IPS-20b (cell line): ENCODE measurements around the gene LRFN4.
A peak's percentile ranks its signal among the peaks of the same experiment; 100 is the strongest.

Source experiments
- H3K27ac ChIP-seq: one replicate; pipeline ENCODE4 v1.5.1; 2013; ENCODE audit warnings: low read length
- H3K27me3 ChIP-seq: 2 replicates; pipeline ENCODE4 v1.6.1; 2013; ENCODE audit warnings: mild to moderate bottlenecking, low read length, inconsistent platforms; ENCODE audit not compliant: insufficient read depth
- H3K36me3 ChIP-seq: 2 replicates; pipeline ENCODE4 v1.6.1; 2013; ENCODE audit warnings: low read depth, mild to moderate bottlenecking, inconsistent platforms, low read length, moderate library complexity; ENCODE audit not compliant: insufficient read depth
- H3K4me1 ChIP-seq: 2 replicates; pipeline ENCODE4 v1.6.1; 2013; ENCODE audit warnings: mild to moderate bottlenecking, control low read depth, inconsistent platforms, low read length, moderate library complexity; ENCODE audit not compliant: insufficient read depth
- H3K4me3 ChIP-seq: 2 replicates; pipeline ENCODE4 v1.5.1; 2013; ENCODE audit warnings: mild to moderate bottlenecking, low read length, inconsistent platforms
- H3K9ac ChIP-seq: 2 replicates; pipeline ENCODE4 v1.6.1; 2013; ENCODE audit warnings: low read depth, mild to moderate bottlenecking, inconsistent platforms, low read length, moderate library complexity
- H3K9me3 ChIP-seq: 2 replicates; pipeline ENCODE4 v1.6.1; 2013; ENCODE audit warnings: mild to moderate bottlenecking, low read depth, low read length, inconsistent platforms; ENCODE audit not compliant: insufficient read depth

The LRFN4 gene

DNA sequence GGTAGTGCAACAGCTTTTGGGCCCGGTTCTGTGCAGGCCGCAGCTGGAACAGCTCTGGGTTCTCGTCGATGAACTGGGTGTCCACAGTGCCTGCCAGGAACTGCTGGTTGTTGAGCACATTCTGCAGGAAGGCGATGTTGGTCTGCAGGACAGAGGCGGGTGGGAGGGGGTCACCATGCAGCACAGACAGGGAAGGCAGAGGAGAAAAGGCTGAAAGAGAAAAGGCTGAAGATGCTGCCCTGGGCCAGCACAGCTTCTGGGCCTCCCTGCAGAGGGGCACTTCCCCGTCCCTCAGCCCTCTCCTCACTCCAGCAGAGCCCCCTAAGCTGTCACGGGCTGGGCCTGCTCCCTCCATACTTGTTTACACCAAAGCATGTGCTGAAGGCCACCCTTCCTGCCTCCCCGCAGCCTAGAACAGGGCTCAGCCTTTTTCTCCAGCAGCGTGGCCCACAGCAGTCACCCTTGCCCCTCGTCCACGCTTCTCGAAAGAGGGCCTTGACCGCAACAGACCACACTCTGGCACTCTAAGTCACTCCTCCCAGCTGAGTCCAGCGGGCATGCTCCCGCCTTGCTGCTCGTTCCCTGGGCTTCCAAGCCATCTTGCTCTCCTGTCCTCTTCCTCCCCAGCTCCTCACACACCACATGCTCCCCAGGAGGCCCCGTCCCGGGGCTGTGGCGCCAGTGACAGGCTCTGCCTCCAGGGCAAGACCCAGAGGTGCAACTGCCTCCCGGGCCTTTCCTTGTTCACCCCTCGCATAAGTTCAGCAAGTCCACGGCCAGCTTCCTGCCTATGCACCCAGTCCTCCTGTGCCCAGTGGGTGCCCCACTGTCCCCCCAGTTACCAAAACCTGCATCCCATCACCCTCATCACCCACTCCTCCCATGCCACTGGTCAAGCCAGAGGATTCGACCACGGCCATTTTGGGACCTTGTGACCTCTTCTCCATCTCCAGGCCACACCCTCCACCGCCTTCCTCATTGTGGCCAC, 3.3 kb upstream of the LRFN4 start:
- peaks cover 8% of the 10 kb centered on the region; the same call in 1 of the 2 replicates for H3K4me1 ChIP-seq
- no peak overlapping the region for H3K4me3 ChIP-seq
- H3K27me3 ChIP-seq = no peaks in the 10 kb centered on the region
- no peak overlapping the region for H3K27ac ChIP-seq
- no peak overlapping the region for H3K9ac ChIP-seq
- H3K36me3 ChIP-seq = 0 out of 2 replicates have a peak, but pooled peaks cover 5% of the 10 kb centered on the region
- no peaks in the 10 kb centered on the region for H3K9me3 ChIP-seq

DNA sequence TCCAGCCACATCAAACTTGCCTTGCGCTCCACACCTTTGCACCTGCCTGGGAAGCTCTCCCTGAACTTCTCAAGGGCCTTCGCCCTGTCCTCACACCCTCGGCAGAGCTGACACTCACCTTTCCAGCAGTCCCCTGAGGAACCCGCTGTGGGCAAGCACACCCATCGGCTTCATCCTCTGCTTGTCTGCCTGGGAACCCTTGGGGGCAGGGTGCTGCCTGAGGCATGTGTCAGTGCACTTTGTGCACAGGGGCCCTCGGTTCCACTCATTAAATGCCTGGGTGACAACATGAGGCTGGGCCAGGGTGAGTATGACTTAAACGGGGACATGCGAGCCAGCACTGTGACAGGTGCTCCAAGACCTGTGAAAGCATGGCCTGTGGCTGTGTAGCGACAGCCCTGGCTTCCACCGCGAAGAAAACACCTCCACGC, 2.6 kb upstream of the LRFN4 start:
- H3K9ac ChIP-seq = no peak overlapping the region
- H3K4me3 ChIP-seq = no peak overlapping the region
- peaks cover 5% of the 10 kb centered on the region; the same call in 1 of the 2 replicates for H3K36me3 ChIP-seq
- no peaks in the 10 kb centered on the region for H3K27me3 ChIP-seq
- H3K9me3 ChIP-seq = no peaks in the 10 kb centered on the region
- no peak overlapping the region for H3K27ac ChIP-seq
- H3K4me1 ChIP-seq = peaks cover 8% of the 10 kb centered on the region; the same call in 1 of the 2 replicates

DNA sequence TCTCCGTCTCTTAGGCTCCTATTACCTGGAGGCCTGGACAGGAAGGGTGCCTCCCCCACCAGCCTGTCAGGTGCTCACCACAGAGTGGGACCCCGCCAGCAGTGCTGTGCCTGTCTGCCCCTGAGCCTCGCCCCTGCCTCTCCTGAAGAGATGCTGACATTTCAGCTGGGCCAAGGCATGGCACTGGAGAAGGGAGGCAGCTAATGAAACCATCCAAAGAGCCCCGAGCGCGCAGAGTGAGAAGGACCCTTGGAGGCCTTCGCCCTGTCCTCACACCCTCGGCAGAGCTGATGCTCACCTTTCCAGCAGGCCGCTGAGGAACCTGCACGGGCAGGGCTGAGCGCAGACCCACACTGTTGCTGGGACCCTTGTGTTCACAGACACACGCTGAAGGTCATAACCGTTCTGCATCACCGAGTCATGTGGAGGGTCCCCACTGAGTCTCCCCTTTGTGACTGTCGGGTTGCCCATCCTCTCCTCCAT, 2.1 kb upstream of the LRFN4 start:
- Histone ChIP-seq H3K4me1 (peaks cover 8% of the 10 kb centered on the region; the same call in 1 of the 2 replicates), H3K27ac (peak overlapping the region; percentile 89), H3K9ac (no peak overlapping the region; the same call in 1 of the 2 replicates)

DNA sequence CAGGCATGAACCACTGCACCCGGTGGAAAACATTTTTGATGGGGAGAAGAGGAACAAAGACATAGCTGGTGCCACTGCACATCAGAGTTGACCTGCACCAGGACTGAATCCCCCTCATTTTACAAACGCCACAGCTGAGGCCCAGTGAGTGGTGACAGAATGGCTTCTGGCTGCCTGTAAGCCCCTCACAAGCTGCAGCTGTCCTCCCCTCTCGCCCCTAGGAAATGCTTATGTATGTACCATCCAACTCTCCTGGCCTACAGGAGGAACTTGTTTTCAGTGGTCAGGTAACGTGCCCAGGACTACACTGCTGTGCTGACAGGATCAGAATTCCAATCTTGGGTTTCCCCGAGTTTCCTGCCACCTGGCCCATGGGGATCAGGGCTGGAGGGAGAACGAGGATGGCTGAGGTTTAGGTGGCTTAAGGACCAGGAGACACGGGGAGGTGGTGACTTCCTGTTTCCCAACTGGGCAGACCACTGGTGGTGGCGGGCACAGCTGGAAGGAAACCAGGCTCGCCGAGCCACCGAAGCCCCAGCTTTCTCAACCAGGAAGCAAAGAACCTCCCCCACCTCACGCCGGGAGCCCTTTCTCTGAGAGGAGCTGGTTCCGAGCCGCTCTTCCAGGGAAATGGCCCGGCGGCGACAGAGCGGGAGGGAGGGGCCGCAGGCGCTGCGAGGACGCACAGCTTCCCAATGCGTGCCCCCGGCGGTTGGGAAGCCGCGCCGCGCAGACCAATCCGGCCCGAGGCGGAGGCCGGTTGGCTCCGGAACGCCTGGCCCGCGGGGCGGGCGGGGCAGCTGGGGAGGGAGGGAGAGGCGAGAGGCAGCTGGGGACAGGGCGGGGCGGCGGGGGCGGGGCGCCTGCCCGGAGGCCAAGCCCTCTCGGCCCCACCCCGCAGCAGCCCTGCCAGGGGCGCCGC, 1.0 kb upstream of the LRFN4 start:
- H3K27ac ChIP-seq = peak overlapping the region; percentile 89
- peaks cover 8% of the 10 kb centered on the region; the same call in 1 of the 2 replicates for H3K4me1 ChIP-seq
- no peaks in the 10 kb centered on the region for H3K27me3 ChIP-seq
- peak overlapping the region; percentile 94 for H3K9ac ChIP-seq
- no peaks in the 10 kb centered on the region for H3K9me3 ChIP-seq
- peaks cover 6% of the 10 kb centered on the region; the same call in 1 of the 2 replicates for H3K36me3 ChIP-seq
- H3K4me3 ChIP-seq = peak overlapping the region; percentile 84

More for the DNA sequence above, 2.1 kb upstream of the LRFN4 start:
- Histone ChIP-seq H3K36me3 (peaks cover 6% of the 10 kb centered on the region; the same call in 1 of the 2 replicates), H3K9me3 (no peaks in the 10 kb centered on the region), H3K27me3 (no peaks in the 10 kb centered on the region), H3K4me3 (no peak overlapping the region)

DNA sequence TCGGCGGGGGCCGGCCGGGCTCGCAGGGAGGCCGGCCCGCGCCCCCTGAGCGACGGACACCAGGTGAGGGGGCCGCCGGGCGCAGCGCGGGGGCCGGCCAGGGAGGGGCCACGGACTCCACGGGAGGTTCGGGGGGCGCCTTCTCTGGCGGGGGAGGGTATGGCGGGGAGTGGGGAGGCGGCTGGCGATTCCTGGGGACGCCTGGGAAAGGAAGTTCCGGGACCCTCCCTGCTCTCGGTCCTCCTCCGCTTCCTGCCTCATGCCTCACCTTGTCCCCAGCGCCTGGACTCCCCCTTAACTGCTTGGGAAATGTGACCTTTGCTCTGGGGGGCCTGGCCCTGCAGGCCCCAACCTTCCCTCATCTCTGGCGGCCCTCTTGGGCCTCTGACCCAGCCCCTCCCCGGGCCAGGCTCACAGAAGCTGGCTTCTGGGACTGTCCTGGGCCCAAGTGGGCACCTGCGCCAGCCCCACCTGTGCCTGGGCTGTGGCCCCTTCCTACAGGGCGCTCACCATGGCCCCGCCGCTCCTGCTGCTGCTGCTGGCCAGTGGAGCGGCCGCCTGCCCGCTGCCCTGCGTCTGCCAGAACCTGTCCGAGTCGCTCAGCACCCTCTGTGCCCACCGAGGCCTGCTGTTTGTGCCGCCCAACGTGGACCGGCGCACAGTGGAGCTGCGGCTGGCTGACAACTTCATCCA, 516 bp downstream of the LRFN4 start:
- H3K27ac ChIP-seq = no peak overlapping the region
- peaks cover 6% of the 10 kb centered on the region; the same call in 1 of the 2 replicates for H3K36me3 ChIP-seq
- H3K4me3 ChIP-seq = peak overlapping the region; percentile 68; the same call in 1 of the 2 replicates
- no peaks in the 10 kb centered on the region for H3K27me3 ChIP-seq
- peak overlapping the region; percentile 70; the same call in 1 of the 2 replicates for H3K9ac ChIP-seq
- H3K9me3 ChIP-seq = no peaks in the 10 kb centered on the region
- H3K4me1 ChIP-seq = peaks cover 8% of the 10 kb centered on the region; the same call in 1 of the 2 replicates

DNA sequence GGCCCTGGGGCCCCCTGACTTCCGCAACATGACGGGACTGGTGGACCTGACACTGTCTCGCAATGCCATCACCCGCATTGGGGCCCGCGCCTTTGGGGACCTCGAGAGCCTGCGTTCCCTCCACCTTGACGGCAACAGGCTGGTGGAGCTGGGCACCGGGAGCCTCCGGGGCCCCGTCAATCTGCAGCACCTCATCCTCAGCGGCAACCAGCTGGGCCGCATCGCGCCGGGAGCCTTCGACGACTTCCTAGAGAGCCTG, 992 bp downstream of the LRFN4 start:
- no peak overlapping the region for H3K27ac ChIP-seq

DNA sequence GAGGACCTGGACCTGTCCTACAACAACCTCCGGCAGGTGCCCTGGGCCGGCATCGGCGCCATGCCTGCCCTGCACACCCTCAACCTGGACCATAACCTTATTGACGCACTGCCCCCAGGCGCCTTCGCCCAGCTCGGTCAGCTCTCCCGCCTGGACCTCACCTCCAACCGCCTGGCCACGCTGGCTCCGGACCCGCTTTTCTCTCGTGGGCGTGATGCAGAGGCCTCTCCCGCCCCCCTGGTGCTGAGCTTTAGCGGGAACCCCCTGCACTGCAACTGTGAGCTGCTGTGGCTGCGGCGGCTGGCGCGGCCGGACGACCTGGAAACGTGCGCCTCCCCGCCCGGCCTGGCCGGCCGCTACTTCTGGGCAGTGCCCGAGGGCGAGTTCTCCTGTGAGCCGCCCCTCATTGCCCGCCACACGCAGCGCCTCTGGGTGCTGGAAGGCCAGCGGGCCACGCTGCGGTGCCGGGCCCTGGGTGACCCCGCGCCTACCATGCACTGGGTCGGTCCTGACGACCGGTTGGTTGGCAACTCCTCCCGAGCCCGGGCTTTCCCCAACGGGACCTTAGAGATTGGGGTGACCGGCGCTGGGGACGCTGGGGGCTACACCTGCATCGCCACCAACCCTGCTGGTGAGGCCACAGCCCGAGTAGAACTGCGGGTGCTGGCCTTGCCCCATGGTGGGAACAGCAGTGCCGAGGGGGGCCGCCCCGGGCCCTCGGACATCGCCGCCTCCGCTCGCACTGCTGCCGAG, 1.5 kb downstream of the LRFN4 start:
- Histone ChIP-seq H3K9ac (no peak overlapping the region), H3K27ac (no peak overlapping the region), H3K36me3 (peaks cover 6% of the 10 kb centered on the region; the same call in 1 of the 2 replicates)

More for the DNA sequence above, 992 bp downstream of the LRFN4 start:
- H3K9ac ChIP-seq = no peak overlapping the region; the same call in 1 of the 2 replicates
- H3K27me3 ChIP-seq = no peaks in the 10 kb centered on the region
- no peaks in the 10 kb centered on the region for H3K9me3 ChIP-seq
- H3K4me1 ChIP-seq = peaks cover 8% of the 10 kb centered on the region; the same call in 1 of the 2 replicates
- H3K36me3 ChIP-seq = peaks cover 6% of the 10 kb centered on the region; the same call in 1 of the 2 replicates
- H3K4me3 ChIP-seq = peak overlapping the region; percentile 68; the same call in 1 of the 2 replicates

DNA sequence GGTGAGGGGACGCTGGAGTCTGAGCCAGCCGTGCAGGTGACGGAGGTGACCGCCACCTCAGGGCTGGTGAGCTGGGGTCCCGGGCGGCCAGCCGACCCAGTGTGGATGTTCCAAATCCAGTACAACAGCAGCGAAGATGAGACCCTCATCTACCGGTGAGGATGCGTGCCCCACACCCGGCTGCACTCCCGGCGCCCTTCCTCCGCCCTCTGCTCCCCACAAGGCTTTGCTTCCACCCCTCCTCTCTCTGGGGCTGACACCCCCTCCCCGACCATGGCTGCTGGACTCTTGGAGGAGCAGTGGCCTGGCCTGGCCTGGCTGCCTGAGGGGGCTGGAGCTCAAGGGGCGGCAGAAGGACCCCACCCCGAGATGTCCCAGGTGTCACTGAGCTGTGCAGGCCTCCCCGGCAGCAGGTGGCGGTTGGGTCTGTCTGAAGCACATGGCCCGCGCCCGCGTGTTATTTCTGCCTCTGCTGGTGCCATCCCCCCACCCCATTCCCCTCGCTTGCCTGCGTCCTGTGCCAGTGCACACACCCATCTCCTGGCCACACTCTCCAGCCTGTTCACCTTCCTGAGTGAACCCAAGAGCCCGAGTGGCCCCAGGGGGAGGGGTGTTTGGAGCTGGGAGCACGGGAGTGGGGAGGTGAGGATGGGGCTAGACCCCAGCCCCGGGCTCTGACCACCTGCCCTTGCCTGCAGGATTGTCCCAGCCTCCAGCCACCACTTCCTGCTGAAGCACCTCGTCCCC, 2.2 kb downstream of the LRFN4 start:
- no peaks in the 10 kb centered on the region for H3K9me3 ChIP-seq
- H3K4me3 ChIP-seq = no peak overlapping the region
- H3K9ac ChIP-seq = no peak overlapping the region
- H3K4me1 ChIP-seq = peaks cover 8% of the 10 kb centered on the region; the same call in 1 of the 2 replicates
- no peak overlapping the region for H3K27ac ChIP-seq
- H3K27me3 ChIP-seq = no peaks in the 10 kb centered on the region
- peaks cover 6% of the 10 kb centered on the region; the same call in 1 of the 2 replicates for H3K36me3 ChIP-seq

More for the DNA sequence above, 1.5 kb downstream of the LRFN4 start:
- Histone ChIP-seq H3K9me3 (no peaks in the 10 kb centered on the region), H3K27me3 (no peaks in the 10 kb centered on the region), H3K4me3 (peak overlapping the region; percentile 68; the same call in 1 of the 2 replicates), H3K4me1 (peaks cover 8% of the 10 kb centered on the region; the same call in 1 of the 2 replicates)

DNA sequence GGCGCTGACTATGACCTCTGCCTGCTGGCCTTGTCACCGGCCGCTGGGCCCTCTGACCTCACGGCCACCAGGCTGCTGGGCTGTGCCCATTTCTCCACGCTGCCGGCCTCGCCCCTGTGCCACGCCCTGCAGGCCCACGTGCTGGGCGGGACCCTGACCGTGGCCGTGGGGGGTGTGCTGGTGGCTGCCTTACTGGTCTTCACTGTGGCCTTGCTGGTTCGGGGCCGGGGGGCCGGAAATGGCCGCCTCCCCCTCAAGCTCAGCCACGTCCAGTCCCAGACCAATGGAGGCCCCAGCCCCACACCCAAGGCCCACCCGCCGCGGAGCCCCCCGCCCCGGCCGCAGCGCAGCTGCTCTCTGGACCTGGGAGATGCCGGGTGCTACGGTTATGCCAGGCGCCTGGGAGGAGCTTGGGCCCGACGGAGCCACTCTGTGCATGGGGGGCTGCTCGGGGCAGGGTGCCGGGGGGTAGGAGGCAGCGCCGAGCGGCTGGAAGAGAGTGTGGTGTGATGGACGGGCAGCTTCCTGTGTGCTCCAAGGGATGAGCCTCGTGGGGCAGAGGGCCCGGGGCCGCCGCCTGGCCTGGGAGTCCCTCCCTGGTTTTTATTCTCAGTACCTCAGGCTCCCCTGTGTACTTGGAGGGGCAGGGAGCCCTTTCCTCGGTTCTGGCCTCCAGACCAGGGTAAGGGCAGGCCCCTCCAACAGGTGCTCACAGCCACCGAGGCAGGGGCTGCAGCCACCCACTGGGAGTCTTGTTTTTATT, 3.0 kb downstream of the LRFN4 start:
- H3K4me3 ChIP-seq = no peak overlapping the region
- H3K4me1 ChIP-seq = peaks cover 8% of the 10 kb centered on the region; the same call in 1 of the 2 replicates
- H3K27ac ChIP-seq = no peak overlapping the region
- H3K36me3 ChIP-seq = peaks cover 6% of the 10 kb centered on the region; the same call in 1 of the 2 replicates
- no peaks in the 10 kb centered on the region for H3K9me3 ChIP-seq
- H3K9ac ChIP-seq = no peak overlapping the region
- H3K27me3 ChIP-seq = no peaks in the 10 kb centered on the region
